Vagina (tissue), 2 donors: Measurements from ENCODE around the gene KLC4. TPM values are rescaled to one million over a fixed set of nuclear protein-coding genes. Genes with fewer than 3 reads are reported as not detected.

ENCODE experiments used
- DNase-seq, 2 donors: peaks; one replicate each; pipeline ENCODE4 v3.0.0-alpha.2; 2017; ENCODE audit errors: extremely low spot score in 2 of 2
- H3K27ac ChIP-seq: fragments of 200-600 bp; sonication (generic); one replicate; pipeline ENCODE4 v1.5.1; 2019
- H3K27me3 ChIP-seq: fragments of 200-600 bp; sonication (generic); one replicate; pipeline ENCODE4 v1.5.1; 2019
- H3K36me3 ChIP-seq, 2 donors: fragments of 200-600 bp; sonication (generic); one replicate each; pipeline ENCODE4 v1.5.1; 2017 to 2019
- H3K4me1 ChIP-seq: fragments of 200-600 bp; sonication (generic); one replicate; pipeline ENCODE4 v1.5.1; 2019
- H3K4me3 ChIP-seq, 2 donors: fragments of 200-600 bp; sonication (generic); 1 replicate in 1 of 2; 2 replicates in 1 of 2; pipeline ENCODE4 v1.5.1; 2016 to 2019
- H3K9me3 ChIP-seq: fragments of 200-600 bp; sonication (generic); one replicate; pipeline ENCODE4 v1.5.1; 2019
- POLR2A ChIP-seq, 2 donors: fragments of 450-650 bp; IDR thresholded peaks; one replicate each; pipeline ENCODE4 v1.6.1; 2017; ENCODE audit warnings: antibody characterized with exemption in 2 of 2, mild to moderate bottlenecking in 2 of 2, moderate library complexity in 2 of 2
- POLR2AphosphoS5 ChIP-seq, 2 donors: sonication (generic); formaldehyde crosslinking; IDR thresholded peaks; one replicate each; pipeline ENCODE4 v1.9.0; 2017; ENCODE audit warnings: antibody characterized with exemption in 2 of 2, mild to moderate bottlenecking in 2 of 2, low read depth in 1 of 2; ENCODE audit not compliant: insufficient read depth in 1 of 2
- intact Hi-C: fragments of 100-400 bp; cut with DNase I; formaldehyde crosslinking; loops from one replicate; pipeline ENCODE4 v1.15.1; 2023
- total RNA-seq: library from RNA; depleted of rRNA; stranded (reverse); fragments of >200 nt; gene quantifications from one replicate; pipeline ENCODE4 v1.2.3, GENCODE V29; 2016
- TF ChIP-seq, protein P1 (sequence below), 3 experiments: fragments of 450-650 bp in 2 of 3; fragments of 200-600 bp in 1 of 3; sonication (generic) in 1 of 3; IDR thresholded peaks; one replicate each; pipeline ENCODE4 v1.5.1; 2017 to 2019; ENCODE audit warnings: antibody characterized with exemption in 3 of 3, mild to moderate bottlenecking in 2 of 3, moderate library complexity in 2 of 3

KLC4 gene
- total RNA-seq, 1 donor from 2014 or later, result 17.2 TPM

DNA sequence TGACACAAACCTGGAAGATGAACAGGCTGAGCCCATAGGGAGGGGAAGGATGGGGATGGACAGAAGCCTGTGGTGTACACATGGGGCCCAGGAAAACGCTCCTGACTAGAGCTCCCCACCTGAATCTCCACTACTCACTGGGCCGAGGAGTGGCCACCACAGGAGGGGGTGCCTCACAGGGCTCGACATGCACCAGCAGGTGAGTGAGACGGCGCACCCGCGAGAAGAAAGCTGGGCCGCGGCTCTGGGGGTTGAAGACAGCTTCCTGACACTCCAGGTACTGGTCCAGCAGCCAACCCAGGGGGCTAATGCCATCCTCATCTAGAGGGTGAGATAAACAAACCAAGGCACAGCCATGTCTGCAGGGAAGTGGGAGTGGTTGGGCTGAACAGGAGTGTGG lies 16.1 kb upstream of the KLC4 start:
- Histone ChIP-seq H3K27ac (no peak overlapping the region), H3K36me3 (peaks cover 0 to 59% of the 10 kb centered on the region in 2 donors), H3K4me3 (no peak overlapping the region), H3K9me3 (no peaks in the 10 kb centered on the region), H3K4me1 (no peaks in the 10 kb centered on the region), H3K27me3 (no peaks in the 10 kb centered on the region)
- TF ChIP-seq POLR2AphosphoS5 (IDR thresholded peaks at IDR 0.05; ENCODE audit: insufficient read depth in 1 of 2, low read depth in 1 of 2) (no peak), POLR2A (IDR thresholded peaks at IDR 0.05) (no peak)
- TF ChIP-seq, protein P1, sequence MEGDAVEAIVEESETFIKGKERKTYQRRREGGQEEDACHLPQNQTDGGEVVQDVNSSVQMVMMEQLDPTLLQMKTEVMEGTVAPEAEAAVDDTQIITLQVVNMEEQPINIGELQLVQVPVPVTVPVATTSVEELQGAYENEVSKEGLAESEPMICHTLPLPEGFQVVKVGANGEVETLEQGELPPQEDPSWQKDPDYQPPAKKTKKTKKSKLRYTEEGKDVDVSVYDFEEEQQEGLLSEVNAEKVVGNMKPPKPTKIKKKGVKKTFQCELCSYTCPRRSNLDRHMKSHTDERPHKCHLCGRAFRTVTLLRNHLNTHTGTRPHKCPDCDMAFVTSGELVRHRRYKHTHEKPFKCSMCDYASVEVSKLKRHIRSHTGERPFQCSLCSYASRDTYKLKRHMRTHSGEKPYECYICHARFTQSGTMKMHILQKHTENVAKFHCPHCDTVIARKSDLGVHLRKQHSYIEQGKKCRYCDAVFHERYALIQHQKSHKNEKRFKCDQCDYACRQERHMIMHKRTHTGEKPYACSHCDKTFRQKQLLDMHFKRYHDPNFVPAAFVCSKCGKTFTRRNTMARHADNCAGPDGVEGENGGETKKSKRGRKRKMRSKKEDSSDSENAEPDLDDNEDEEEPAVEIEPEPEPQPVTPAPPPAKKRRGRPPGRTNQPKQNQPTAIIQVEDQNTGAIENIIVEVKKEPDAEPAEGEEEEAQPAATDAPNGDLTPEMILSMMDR (IDR thresholded peaks at IDR 0.05), result no peak
- no peak for DNase-seq
- intact Hi-C loops, result no loop called here

DNA sequence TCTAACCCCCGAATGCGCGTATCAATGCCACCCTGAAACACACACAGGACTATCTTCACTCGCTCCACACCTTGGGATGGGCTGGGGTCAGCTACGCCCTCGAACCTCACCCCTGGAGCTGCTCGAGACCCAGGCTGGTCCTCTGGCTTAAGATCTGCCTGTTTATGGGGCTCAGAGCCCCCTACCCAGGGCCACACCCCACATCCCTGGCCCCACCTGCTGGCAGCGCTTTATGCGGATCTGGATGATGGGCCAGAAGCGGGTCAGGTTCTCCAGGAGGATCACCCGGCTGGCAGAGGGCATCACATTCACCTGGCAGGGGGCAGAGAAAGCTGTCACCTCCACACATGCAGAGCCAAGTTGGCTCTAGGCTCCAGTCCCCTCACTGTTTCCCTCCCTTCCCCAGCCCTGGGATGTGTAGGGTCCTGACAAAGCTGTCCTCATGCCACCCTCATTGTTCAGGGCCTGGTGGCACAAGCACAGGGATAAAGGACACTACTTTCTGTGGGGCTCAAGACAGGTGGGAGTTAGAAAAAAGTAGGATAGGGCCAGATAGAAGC lies 14.0 kb upstream of the KLC4 start:
- intact Hi-C loops, result no loop called here
- H3K27me3 ChIP-seq, result no peaks in the 10 kb centered on the region
- no peaks in the 10 kb centered on the region for H3K9me3 ChIP-seq
- H3K4me1 ChIP-seq, result no peaks in the 10 kb centered on the region
- DNase-seq, result no peak
- no peak overlapping the region for H3K4me3 ChIP-seq
- no peak for TF ChIP-seq POLR2A (IDR thresholded peaks at IDR 0.05)
- TF ChIP-seq, protein P1 (IDR thresholded peaks at IDR 0.05), result no peak
- no peak overlapping the region for H3K27ac ChIP-seq
- H3K36me3 ChIP-seq, result peaks cover 0 to 66% of the 10 kb centered on the region in 2 donors

DNA sequence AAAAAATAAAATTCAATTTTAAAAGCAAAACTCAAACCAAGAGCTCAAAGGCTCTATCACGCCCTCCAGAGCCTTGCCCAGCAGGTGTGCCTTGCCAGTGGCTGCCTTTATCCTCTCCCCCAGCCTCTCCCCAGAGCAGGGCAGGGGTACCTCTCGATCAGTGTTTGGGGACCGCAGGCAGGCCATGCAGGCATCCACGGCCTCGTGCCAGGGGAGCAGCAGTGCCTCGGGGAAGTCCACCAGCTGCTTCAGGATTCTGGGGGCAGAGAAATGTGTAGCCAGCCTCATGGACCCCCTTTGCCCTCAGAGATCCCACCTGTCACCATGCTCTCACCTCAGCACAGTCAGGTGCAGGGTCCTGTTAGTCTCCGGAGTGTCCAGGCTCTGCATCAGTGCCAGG lies 11.4 kb upstream of the KLC4 start:
- Histone ChIP-seq H3K9me3 (no peaks in the 10 kb centered on the region), H3K27ac (no peak overlapping the region), H3K4me1 (peaks cover 21% of the 10 kb centered on the region), H3K27me3 (no peaks in the 10 kb centered on the region), H3K36me3 (peaks cover 0 to 58% of the 10 kb centered on the region in 2 donors), H3K4me3 (no peak overlapping the region)
- intact Hi-C loops, result no loop called here
- DNase-seq, result no peak
- TF ChIP-seq, protein P1 (IDR thresholded peaks at IDR 0.05), result no peak
- TF ChIP-seq POLR2A (IDR thresholded peaks at IDR 0.05) (no peak), POLR2AphosphoS5 (IDR thresholded peaks at IDR 0.05; ENCODE audit: insufficient read depth in 1 of 2, low read depth in 1 of 2) (no peak)

DNA sequence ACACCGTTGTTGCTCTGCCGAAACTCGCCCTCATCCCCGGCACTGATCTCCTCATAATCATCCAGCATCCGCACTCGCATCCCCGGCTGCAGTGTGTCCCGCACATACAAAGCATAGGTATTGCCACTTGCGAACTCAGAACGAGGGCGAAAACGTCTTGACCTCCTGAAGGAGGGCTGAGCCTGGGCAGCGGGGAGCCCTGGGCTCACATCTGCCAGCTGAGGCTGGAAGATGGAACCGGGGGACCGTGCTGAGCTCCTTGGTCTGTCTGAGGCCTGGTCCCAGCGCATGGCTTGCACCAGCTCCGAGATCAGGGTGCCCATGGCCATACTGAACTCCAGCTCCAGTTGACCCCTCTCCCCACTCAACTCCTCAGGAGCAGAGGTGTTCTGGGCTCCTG lies 8.4 kb upstream of the KLC4 start:
- Histone ChIP-seq H3K4me3 (no peak overlapping the region), H3K4me1 (peaks cover 35% of the 10 kb centered on the region), H3K9me3 (no peaks in the 10 kb centered on the region), H3K27ac (no peak overlapping the region), H3K36me3 (peaks cover 0 to 35% of the 10 kb centered on the region in 2 donors), H3K27me3 (no peaks in the 10 kb centered on the region)
- intact Hi-C loops, result loop anchor here (5.0 kb wide), 1 partner anchor 64 kb away; no protein-coding TSS in a partner anchor
- no peak for DNase-seq
- TF ChIP-seq, protein P1 (IDR thresholded peaks at IDR 0.05), result no peak
- TF ChIP-seq POLR2AphosphoS5 (IDR thresholded peaks at IDR 0.05; ENCODE audit: insufficient read depth in 1 of 2, low read depth in 1 of 2), result no peak
- TF ChIP-seq POLR2A (IDR thresholded peaks at IDR 0.05), result no peak

GRCh38 chr6:43052225-43052841 lies 7.1 kb upstream of the KLC4 start:
- Histone ChIP-seq H3K27me3 (no peaks in the 10 kb centered on the region), H3K27ac (peak overlapping the region; percentile 88), H3K9me3 (no peaks in the 10 kb centered on the region), H3K36me3 (peaks cover 0 to 30% of the 10 kb centered on the region in 2 donors), H3K4me1 (peaks cover 35% of the 10 kb centered on the region), H3K4me3 (peak overlapping the region in 1 of 2 donors; percentile 71)
- no peak for DNase-seq
- TF ChIP-seq, protein P1 (IDR thresholded peaks at IDR 0.05), result no peak
- TF ChIP-seq POLR2AphosphoS5 (IDR thresholded peaks at IDR 0.05; ENCODE audit: insufficient read depth in 1 of 2, low read depth in 1 of 2) (no peak), POLR2A (IDR thresholded peaks at IDR 0.05) (no peak)
- intact Hi-C loops, result loop anchor here (5.0 kb wide), 1 partner anchor 65 kb away; no protein-coding TSS in a partner anchor
